HepG2 (cell line): Measurements from ENCODE around the gene SSH3. TPM values are rescaled to one million over a fixed set of nuclear protein-coding genes. Genes with fewer than 3 reads are reported as not detected.

Experiments
- CBX2 ChIP-seq, 2 experiments: fragments of 200-600 bp in 1 of 2; sonication (generic); formaldehyde crosslinking in 1 of 2; IDR thresholded peaks; 2 replicates each; pipeline versions ENCODE4 v1.7.0 to v1.8.1; 2018 to 2022; ENCODE audit warnings: low read depth in 2 of 2, low read length in 1 of 2, mild to moderate bottlenecking in 1 of 2, missing genetic modification reagents in 1 of 2
- FIP1L1 ChIP-seq: fragments of 200-400 bp; formaldehyde crosslinking; IDR thresholded peaks from 2 replicates; pipeline ENCODE4 v1.6.1; 2018; ENCODE audit warnings: low read depth, mild to moderate bottlenecking, low read length, moderate library complexity, borderline replicate concordance; ENCODE audit not compliant: insufficient read depth
- IRF2 ChIP-seq: IDR thresholded peaks from 2 replicates; pipeline ENCODE4 v1.6.1; 2018; ENCODE audit warnings: missing genetic modification reagents, missing compliant biosample characterization
- JDP2 ChIP-seq: sonication (generic); formaldehyde crosslinking; IDR thresholded peaks from 2 replicates; pipeline ENCODE4 v1.8.1; 2022; ENCODE audit warnings: missing genetic modification reagents, borderline replicate concordance
- MAFF ChIP-seq: IDR thresholded peaks from 2 replicates; pipeline ENCODE4 v1.6.1; 2011; ENCODE audit warnings: low read depth, low read length, improper control_type of control experiment
- MAFG ChIP-seq: sonication (generic); formaldehyde crosslinking; IDR thresholded peaks from 2 replicates; pipeline ENCODE4 v1.5.1; 2020; ENCODE audit warnings: mild to moderate bottlenecking, missing genetic modification reagents
- RBM22 ChIP-seq: fragments of 200-400 bp; formaldehyde crosslinking; optimal IDR thresholded peaks from 2 replicates; pipeline ENCODE3; 2017; ENCODE audit warnings: mild to moderate bottlenecking, low read length, moderate library complexity
- RBM39 ChIP-seq: fragments of 200-400 bp; formaldehyde crosslinking; IDR thresholded peaks from one replicate; pipeline ENCODE4 v1.6.1; 2018; ENCODE audit warnings: antibody characterized with exemption, mild to moderate bottlenecking, low read depth, low read length; ENCODE audit not compliant: poor library complexity, severe bottlenecking
- SIN3B ChIP-seq: fragments of 150-350 bp; IDR thresholded peaks from 2 replicates; pipeline ENCODE4 v1.6.1; 2014; ENCODE audit warnings: low read length
- TCF7L2 ChIP-seq: IDR thresholded peaks from 2 replicates; pipeline ENCODE4 v1.6.1; 2011; ENCODE audit warnings: mild to moderate bottlenecking, low read depth, low read length, moderate library complexity
- XRCC5 ChIP-seq: fragments of 200-400 bp; formaldehyde crosslinking; optimal IDR thresholded peaks from 2 replicates; pipeline ENCODE3; 2017; ENCODE audit warnings: mild to moderate bottlenecking, low read length
- ZBTB21 ChIP-seq: sonication (generic); formaldehyde crosslinking; IDR thresholded peaks from 2 replicates; pipeline ENCODE4 v1.4.0; 2020; ENCODE audit warnings: missing genetic modification reagents
- ZFAT ChIP-seq: sonication (generic); formaldehyde crosslinking; conservative IDR thresholded peaks from 2 replicates; pipeline ENCODE4 v1.8.1; 2023; ENCODE audit warnings: missing genetic modification reagents, inconsistent platforms
- ZFP90 ChIP-seq: sonication (generic); formaldehyde crosslinking; IDR thresholded peaks from 2 replicates; pipeline ENCODE4 v1.8.0; 2022; ENCODE audit warnings: missing genetic modification reagents, mild to moderate bottlenecking, inconsistent platforms, borderline replicate concordance
- ZMYM4 ChIP-seq: sonication (generic); formaldehyde crosslinking; IDR thresholded peaks from 2 replicates; pipeline ENCODE4 v1.8.1; 2023; ENCODE audit warnings: mild to moderate bottlenecking, missing genetic modification reagents
- ZNF382 ChIP-seq: sonication (generic); formaldehyde crosslinking; IDR thresholded peaks from 2 replicates; pipeline ENCODE4 v1.5.0; 2020; ENCODE audit warnings: missing genetic modification reagents, mild to moderate bottlenecking, borderline replicate concordance
- ZZZ3 ChIP-seq: sonication (generic); formaldehyde crosslinking; IDR thresholded peaks from 2 replicates; pipeline ENCODE4 v1.4.0; 2020; ENCODE audit warnings: missing genetic modification reagents, mild to moderate bottlenecking, borderline replicate concordance
- polyA plus RNA-seq, 8 experiments: library from polyadenylated mRNA; depleted of rRNA in 3 of 8; stranded (reverse) in 7 of 8; unstranded in 1 of 8; fragments of >200 nt; fragmentation: Illumina TruSeq in 4 of 8; extraction: Trizol in 4 of 8; gene quantifications; 2 replicates each; pipeline versions ENCODE4 v1.2.1 to v1.2.3, GENCODE V29; 2011 to 2016; ENCODE audit warnings: low read depth in 4 of 8, missing spikeins in 1 of 8, mixed read lengths in 1 of 8; ENCODE audit not compliant: insufficient read depth in 1 of 8
- total RNA-seq, 5 experiments: library from RNA; depleted of rRNA; stranded (reverse); fragments of >200 nt; fragmentation: Illumina TruSeq; extraction: Trizol; gene quantifications; 2 replicates each; pipeline ENCODE4 v1.2.3, GENCODE V29; 2016; ENCODE audit warnings: low read depth in 1 of 5
- TF ChIP-seq, protein P1 (sequence below): sonication (generic); formaldehyde crosslinking; IDR thresholded peaks from 2 replicates; pipeline ENCODE4 v1.4.0; 2020; ENCODE audit warnings: missing genetic modification reagents
- TF ChIP-seq, protein P2 (sequence below): sonication (generic); formaldehyde crosslinking; IDR thresholded peaks from 2 replicates; pipeline ENCODE4 v1.5.0; 2020; ENCODE audit warnings: mild to moderate bottlenecking, missing genetic modification reagents, borderline replicate concordance
- TF ChIP-seq, protein P3 (sequence below): sonication (generic); formaldehyde crosslinking; IDR thresholded peaks from 2 replicates; pipeline ENCODE4 v1.5.1; 2020; ENCODE audit warnings: missing genetic modification reagents, mild to moderate bottlenecking, borderline replicate concordance
- TF ChIP-seq, protein P4 (sequence below): sonication (generic); formaldehyde crosslinking; IDR thresholded peaks from 2 replicates; pipeline ENCODE4 v1.4.0; 2020; ENCODE audit warnings: missing genetic modification reagents
- TF ChIP-seq, protein P5 (sequence below): sonication (generic); formaldehyde crosslinking; IDR thresholded peaks from 2 replicates; pipeline ENCODE4 v1.8.1; 2023; ENCODE audit warnings: mild to moderate bottlenecking, inconsistent platforms, moderate library complexity, missing genetic modification reagents, borderline replicate concordance

Gene SSH3
- total and polyA plus RNA-seq, 2 of the 13 experiments (the other 11 are each of a cell fraction or from before 2014, with no cell fraction given) = 12.4 to 18.8 TPM

DNA sequence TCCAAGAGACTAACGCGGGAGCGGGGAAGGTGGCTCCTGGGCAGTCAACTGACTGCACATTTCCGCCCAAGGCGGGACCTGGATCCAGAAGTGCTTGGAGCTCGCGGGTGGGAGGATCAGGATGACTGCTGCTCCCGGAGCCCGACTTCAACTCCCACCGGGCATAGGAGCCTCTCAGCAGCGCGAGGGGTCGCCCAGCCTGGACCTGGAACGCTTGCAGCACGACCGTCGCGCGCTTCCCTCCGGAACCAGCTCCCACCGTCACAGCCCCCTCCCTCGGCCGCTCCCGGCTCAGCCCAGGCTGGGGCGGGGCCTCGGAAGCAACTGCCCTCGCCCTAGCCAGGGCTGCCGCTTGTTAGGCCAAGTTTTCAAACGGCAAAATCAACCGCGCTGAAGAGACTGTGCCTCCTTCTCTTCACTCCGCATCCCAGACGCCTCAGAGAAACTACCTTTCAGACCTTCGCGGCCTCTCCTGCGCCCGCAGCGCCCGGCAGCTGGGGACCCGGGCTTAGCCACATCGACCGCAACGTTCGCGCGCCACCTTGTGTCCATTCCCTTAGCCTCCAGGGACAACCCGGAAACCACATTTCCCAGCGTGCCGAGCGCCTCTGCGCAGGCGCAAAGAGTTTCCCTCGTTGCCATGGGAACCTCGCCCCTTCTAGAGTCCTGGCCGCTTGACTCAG is 14.0 kb downstream of the SSH3 start (continued):
- no peak for TF ChIP-seq ZNF382
- TF ChIP-seq, protein P1, sequence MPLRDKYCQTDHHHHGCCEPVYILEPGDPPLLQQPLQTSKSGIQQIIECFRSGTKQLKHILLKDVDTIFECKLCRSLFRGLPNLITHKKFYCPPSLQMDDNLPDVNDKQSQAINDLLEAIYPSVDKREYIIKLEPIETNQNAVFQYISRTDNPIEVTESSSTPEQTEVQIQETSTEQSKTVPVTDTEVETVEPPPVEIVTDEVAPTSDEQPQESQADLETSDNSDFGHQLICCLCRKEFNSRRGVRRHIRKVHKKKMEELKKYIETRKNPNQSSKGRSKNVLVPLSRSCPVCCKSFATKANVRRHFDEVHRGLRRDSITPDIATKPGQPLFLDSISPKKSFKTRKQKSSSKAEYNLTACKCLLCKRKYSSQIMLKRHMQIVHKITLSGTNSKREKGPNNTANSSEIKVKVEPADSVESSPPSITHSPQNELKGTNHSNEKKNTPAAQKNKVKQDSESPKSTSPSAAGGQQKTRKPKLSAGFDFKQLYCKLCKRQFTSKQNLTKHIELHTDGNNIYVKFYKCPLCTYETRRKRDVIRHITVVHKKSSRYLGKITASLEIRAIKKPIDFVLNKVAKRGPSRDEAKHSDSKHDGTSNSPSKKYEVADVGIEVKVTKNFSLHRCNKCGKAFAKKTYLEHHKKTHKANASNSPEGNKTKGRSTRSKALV (CRISPR knock-in tag) = peak; percentile 50
- TF ChIP-seq, protein P2, sequence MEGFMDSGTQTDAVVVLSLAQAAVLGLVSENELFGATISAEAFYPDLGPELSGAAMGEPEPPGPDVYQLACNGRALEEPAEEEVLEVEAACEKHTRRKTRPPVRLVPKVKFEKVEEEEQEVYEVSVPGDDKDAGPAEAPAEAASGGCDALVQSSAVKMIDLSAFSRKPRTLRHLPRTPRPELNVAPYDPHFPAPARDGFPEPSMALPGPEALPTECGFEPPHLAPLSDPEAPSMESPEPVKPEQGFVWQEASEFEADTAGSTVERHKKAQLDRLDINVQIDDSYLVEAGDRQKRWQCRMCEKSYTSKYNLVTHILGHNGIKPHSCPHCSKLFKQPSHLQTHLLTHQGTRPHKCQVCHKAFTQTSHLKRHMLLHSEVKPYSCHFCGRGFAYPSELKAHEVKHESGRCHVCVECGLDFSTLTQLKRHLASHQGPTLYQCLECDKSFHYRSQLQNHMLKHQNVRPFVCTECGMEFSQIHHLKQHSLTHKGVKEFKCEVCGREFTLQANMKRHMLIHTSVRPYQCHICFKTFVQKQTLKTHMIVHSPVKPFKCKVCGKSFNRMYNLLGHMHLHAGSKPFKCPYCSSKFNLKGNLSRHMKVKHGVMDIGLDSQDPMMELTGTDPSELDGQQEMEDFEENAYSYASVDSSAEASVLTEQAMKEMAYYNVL (CRISPR knock-in tag) = peak; percentile 67
- TF ChIP-seq CBX2 (IDR thresholded peaks at IDR 0.05; ENCODE audit: low read depth, low read length) = no peak
- TF ChIP-seq CBX2 (CRISPR knock-in tag; IDR thresholded peaks at IDR 0.05; ENCODE audit: low read depth) = no peak
- peak; percentile 62; the same call in 1 of the 2 replicates for TF ChIP-seq SIN3B
- no peak for TF ChIP-seq FIP1L1
- TF ChIP-seq, protein P3, sequence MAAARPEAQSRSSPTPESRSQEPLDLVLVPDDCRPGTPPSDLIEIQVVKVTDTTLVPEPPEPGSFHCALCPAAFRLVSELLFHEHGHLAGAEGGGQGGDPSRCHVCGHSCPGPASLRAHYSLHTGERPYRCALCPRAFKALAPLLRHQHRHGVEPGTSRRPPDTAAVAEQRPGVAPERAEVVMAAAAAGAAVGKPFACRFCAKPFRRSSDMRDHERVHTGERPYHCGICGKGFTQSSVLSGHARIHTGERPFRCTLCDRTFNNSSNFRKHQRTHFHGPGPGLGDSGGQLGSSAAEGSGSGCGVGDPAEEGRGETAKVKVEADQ (CRISPR knock-in tag) = peak; percentile 65; the same call in 1 of the 2 replicates
- TF ChIP-seq ZBTB21 (CRISPR knock-in tag) = no peak
- no peak for TF ChIP-seq RBM39
- TF ChIP-seq, protein P4, sequence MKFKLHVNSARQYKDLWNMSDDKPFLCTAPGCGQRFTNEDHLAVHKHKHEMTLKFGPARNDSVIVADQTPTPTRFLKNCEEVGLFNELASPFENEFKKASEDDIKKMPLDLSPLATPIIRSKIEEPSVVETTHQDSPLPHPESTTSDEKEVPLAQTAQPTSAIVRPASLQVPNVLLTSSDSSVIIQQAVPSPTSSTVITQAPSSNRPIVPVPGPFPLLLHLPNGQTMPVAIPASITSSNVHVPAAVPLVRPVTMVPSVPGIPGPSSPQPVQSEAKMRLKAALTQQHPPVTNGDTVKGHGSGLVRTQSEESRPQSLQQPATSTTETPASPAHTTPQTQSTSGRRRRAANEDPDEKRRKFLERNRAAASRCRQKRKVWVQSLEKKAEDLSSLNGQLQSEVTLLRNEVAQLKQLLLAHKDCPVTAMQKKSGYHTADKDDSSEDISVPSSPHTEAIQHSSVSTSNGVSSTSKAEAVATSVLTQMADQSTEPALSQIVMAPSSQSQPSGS = no peak
- TF ChIP-seq JDP2 (CRISPR knock-in tag) = no peak
- no peak for TF ChIP-seq MAFF
- peak; percentile 60; the same call in 1 of the 2 replicates for TF ChIP-seq ZMYM4 (CRISPR knock-in tag)
- TF ChIP-seq, protein P5, sequence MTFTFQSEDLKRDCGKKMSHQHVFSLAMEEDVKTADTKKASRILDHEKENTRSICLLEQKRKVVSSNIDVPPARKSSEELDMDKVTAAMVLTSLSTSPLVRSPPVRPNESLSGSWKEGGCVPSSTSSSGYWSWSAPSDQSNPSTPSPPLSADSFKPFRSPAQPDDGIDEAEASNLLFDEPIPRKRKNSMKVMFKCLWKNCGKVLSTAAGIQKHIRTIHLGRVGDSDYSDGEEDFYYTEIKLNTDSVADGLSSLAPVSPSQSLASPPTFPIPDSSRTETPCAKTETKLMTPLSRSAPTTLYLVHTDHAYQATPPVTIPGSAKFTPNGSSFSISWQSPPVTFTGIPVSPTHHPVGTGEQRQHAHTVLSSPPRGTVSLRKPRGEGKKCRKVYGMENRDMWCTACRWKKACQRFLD (CRISPR knock-in tag) = no peak
- TF ChIP-seq XRCC5 = peak; percentile 80
- no peak for TF ChIP-seq ZFAT (CRISPR knock-in tag)
- TF ChIP-seq RBM22 = peak; percentile 83
- TF ChIP-seq ZZZ3 (CRISPR knock-in tag) = no peak
- TF ChIP-seq IRF2 = peak; percentile 90
- TF ChIP-seq MAFG (CRISPR knock-in tag) = no peak
- TF ChIP-seq ZFP90 = peak; percentile 15; the same call in 1 of the 2 replicates
- no peak for TF ChIP-seq TCF7L2
